Heart right ventricle (tissue), 16 donors: ENCODE data around the gene SRD5A3. TPM values are rescaled to one million over a fixed set of nuclear protein-coding genes. Genes with fewer than 3 reads are reported as not detected.

Experiments used
- ATAC-seq, 8 donors: fragments of 200-7000 bp; cut with Tn5 transposase; one replicate each; pipeline ENCODE4 v1.9.1; 2020; ENCODE audit warnings: mild to moderate bottlenecking in 8 of 8, moderate library complexity in 8 of 8, moderate number of reproducible peaks in 1 of 8
- DNase-seq, 2 donors: peaks; one replicate each; pipeline ENCODE4 v3.0.0-alpha.2; 2020
- H3K27ac ChIP-seq, 10 donors: fragments of 200-600 bp; sonication (generic) in 2 of 10; one replicate each; pipeline versions ENCODE4 v1.5.0 to v1.8.0; 2020 to 2022; ENCODE audit warnings: mild to moderate bottlenecking in 3 of 10
- H3K27me3 ChIP-seq, 7 donors: fragments of 200-600 bp; one replicate each; pipeline ENCODE4 v1.8.0; 2021 to 2022; ENCODE audit warnings: mild to moderate bottlenecking in 2 of 7
- H3K36me3 ChIP-seq, 9 donors: fragments of 200-600 bp; sonication (generic) in 1 of 9; one replicate each; pipeline versions ENCODE4 v1.5.0 to v1.8.0; 2020 to 2022; ENCODE audit warnings: mild to moderate bottlenecking in 2 of 9
- H3K4me1 ChIP-seq, 9 donors: fragments of 200-600 bp; sonication (generic) in 1 of 9; one replicate each; pipeline versions ENCODE4 v1.5.0 to v1.8.0; 2020 to 2022; ENCODE audit warnings: mild to moderate bottlenecking in 4 of 9
- H3K4me3 ChIP-seq, 10 donors: fragments of 200-600 bp; sonication (generic) in 2 of 10; one replicate each; pipeline versions ENCODE4 v1.5.0 to v1.8.0; 2020 to 2022; ENCODE audit warnings: mild to moderate bottlenecking in 7 of 10, moderate library complexity in 2 of 10
- H3K9me3 ChIP-seq, 11 donors: fragments of 200-600 bp in 10 of 11; sonication (generic) in 2 of 11; one replicate each; pipeline versions ENCODE4 v1.5.0 to v1.8.0; 2013 to 2022; ENCODE audit warnings: mild to moderate bottlenecking in 2 of 11, control low read depth in 1 of 11, moderate library complexity in 1 of 11
- CTCF ChIP-seq, 9 donors: fragments of 200-600 bp; sonication (generic) in 2 of 9; IDR thresholded peaks; one replicate each; pipeline versions ENCODE4 v1.5.0 to v1.8.0; 2021 to 2022; ENCODE audit warnings: antibody characterized with exemption in 9 of 9, mild to moderate bottlenecking in 5 of 9, moderate library complexity in 1 of 9
- WGBS, 2 donors: extraction: QIAGEN DNeasy Blood & Tissue Kit; methylation state at CpG; one replicate each; pipeline ENCODE4 v1.1.7; 2013; ENCODE audit warnings: inconsistent platforms in 1 of 2; 5-methylcytosine and 5-hydroxymethylcytosine counted together
- intact Hi-C, 10 donors: fragments of 100-400 bp; cut with DNase I; formaldehyde crosslinking; loops; one replicate each; pipeline versions ENCODE4 v1.11.1 to v1.14.2; 2022
- polyA plus RNA-seq, 2 donors: library from polyadenylated mRNA; stranded (reverse); fragments of 200-250 nt; gene quantifications; one replicate each; pipeline ENCODE4 v1.2.3, GENCODE V29; 2013
- total RNA-seq, 10 donors: library from RNA; stranded (reverse); fragmentation: NEBNext Ultra II Directional in 3 of 10; extraction: Animal tissue kit (Norgen Biotek cat#: 25700) in 3 of 10; gene quantifications; one replicate each; pipeline versions ENCODE4 v1.2.1 to v1.2.4, GENCODE V29; 2021 to 2023
- donor health status: Arrhythmogenic right ventricular cardiomyopathy.
- donor health status: ischemic (EF 13 %, LVEDD 7.1; RV severe dilation, severe dysfunction).
- donor health status: healthy with polysubstance abuse.
- donor health status: DM: no; HTN: yes; CAD: no.
- donor health status: DM: no; HTN: no; CAD: no.
- donor health status: ischemic (EF 25% LVEDD 6.9; RV normal size, moderate dysfunction).
- donor health status: ischemic (EF 25% LVEDD 5.7; RV mildly dilated, moderate dysfunction).
- donor health status: healthy.
- donor health status: DM: yes; HTN: yes; CAD: no.
- donor health status: Ischemic cardiomyopathy.
- donor health status: ischemic (EF 35%, LVEDD 5.7; RV mildly dilated, moderate dysfunction).
- donor health status: nonischemic (EF 11% LVEDD 7.7; RV severe dilation, severe dysfunction).
- donor health status: DM: yes; HTN: yes; CAD: no.
- donor health status: PGD.
- donor health status: ischemic (EF 29% LVEDD 5.4; RV normal size, mild dysfunction).
- donor health status: nonischemic (EF 23%, LVEDD 6.1; RV moderate dilation, normal function).

Gene SRD5A3
- total and polyA plus RNA-seq, 12 donors = 4.4 to 14.6 (median 7.7) TPM

DNA sequence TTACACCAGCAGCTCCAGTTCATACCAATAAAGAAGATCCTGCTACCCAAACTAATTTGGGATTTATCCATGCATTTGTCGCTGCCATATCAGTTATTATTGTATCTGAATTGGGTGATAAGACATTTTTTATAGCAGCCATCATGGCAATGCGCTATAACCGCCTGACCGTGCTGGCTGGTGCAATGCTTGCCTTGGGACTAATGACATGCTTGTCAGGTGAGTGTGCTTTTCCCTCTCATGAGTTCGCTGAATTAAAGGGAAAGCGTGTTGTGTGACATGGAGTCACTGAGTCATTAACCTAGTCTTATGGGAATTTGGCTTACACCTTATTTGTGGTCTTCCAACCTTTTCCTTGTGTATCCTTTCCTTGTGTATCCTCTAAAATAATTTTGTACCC lies 65.6 kb downstream of the SRD5A3 start:
- no peaks in the 10 kb centered on the region for H3K9me3 ChIP-seq
- H3K4me3 ChIP-seq = no peak overlapping the region
- no peak for DNase-seq
- no peaks in the 10 kb centered on the region for H3K27me3 ChIP-seq
- peaks cover 0 to 47% (median 32%) of the 10 kb centered on the region in 9 donors for H3K4me1 ChIP-seq
- intact Hi-C loops = loop anchor here in 1 of 10 donors (5.0 kb wide), 1 partner anchor 64 kb away; the partner anchor contains the start of gene SRD5A3
- 95 to 97% methylated on average over 6 of the region's 6 CpGs for WGBS, 2 donors
- no peak overlapping the region for H3K27ac ChIP-seq
- H3K36me3 ChIP-seq = peaks cover 0 to 93% (median 7%) of the 10 kb centered on the region in 9 donors
- ATAC-seq = no peak
- TF ChIP-seq CTCF (IDR thresholded peaks at IDR 0.05) = no peak

DNA sequence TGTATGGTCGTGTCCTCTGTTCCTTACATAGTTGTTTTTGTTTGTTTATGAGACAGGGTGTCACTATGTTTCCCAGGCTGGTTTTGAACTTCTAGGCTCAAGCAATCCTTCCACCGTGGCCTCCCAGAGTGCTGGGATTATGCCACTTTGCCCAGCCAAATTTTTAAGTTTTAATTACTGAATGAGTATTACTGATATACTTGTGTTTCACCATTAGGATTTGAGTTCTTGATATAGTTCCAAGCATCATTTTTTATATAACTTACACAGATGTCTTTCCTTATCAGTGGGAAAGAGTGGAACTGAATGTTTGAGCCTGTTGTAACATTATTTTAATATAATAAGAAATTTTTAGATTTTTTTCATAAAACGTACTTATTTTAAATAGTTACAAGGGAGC lies 70.1 kb downstream of the SRD5A3 start:
- no peak overlapping the region for H3K27ac ChIP-seq
- H3K4me1 ChIP-seq = peaks cover 0 to 6% (median 0%) of the 10 kb centered on the region in 9 donors
- H3K4me3 ChIP-seq = no peak overlapping the region
- WGBS, 2 donors = 89 to 91% methylated on average over 3 of the region's 3 CpGs
- intact Hi-C loops = no loop called here
- H3K36me3 ChIP-seq = peaks cover 0 to 100% (median 36%) of the 10 kb centered on the region in 9 donors
- no peaks in the 10 kb centered on the region for H3K27me3 ChIP-seq
- no peaks in the 10 kb centered on the region for H3K9me3 ChIP-seq
- DNase-seq = no peak
- TF ChIP-seq CTCF (IDR thresholded peaks at IDR 0.05) = no peak
- no peak for ATAC-seq

Other genes starting within 250 kb of the SRD5A3 start
- 10 to 100 TPM; 12.4 to 45.7 (median 25.3) TPM for gene KDR, start 220.6 kb upstream of the SRD5A3 start, total RNA-seq
- gene KDR, start 220.6 kb upstream of the SRD5A3 start, polyA plus RNA-seq = 1 to 10 TPM; 9.3 to 9.9 TPM
- 10 to 100 TPM; 30.3 to 86.3 (median 34.6) TPM for gene TMEM165, start 49.7 kb downstream of the SRD5A3 start, total RNA-seq
- gene TMEM165, start 49.7 kb downstream of the SRD5A3 start, polyA plus RNA-seq = 10 to 100 TPM; 49.6 to 65.1 TPM
- gene CLOCK, start 200.7 kb downstream of the SRD5A3 start, total RNA-seq = 10 to 100 TPM; 25.4 to 40.7 (median 32.5) TPM
- 1 to 10 TPM; 6.1 to 9.3 TPM for gene CLOCK, start 200.7 kb downstream of the SRD5A3 start, polyA plus RNA-seq
- not detected for gene PDCL2, start 246.0 kb downstream of the SRD5A3 start, total RNA-seq
- not detected for gene PDCL2, start 246.0 kb downstream of the SRD5A3 start, polyA plus RNA-seq